Activated CD4-positive, alpha-beta T cell treated with anti-CD3 and anti-CD28 coated beads, Interleukin-2, amount 50 U/mL, for 16 hours (primary cell): ENCODE measurements around the gene ZNF136.

Source experiments
- DNase-seq: peaks from one replicate; pipeline ENCODE4 v3.0.0-alpha.2; 2020

ZNF136 gene

GRCh38 chr19:12162882-12163806 is at the start of gene ZNF136:
ZNF136 (plus strand) TSS chr19:12163096; CDS start chr19:12163204, 108 bp downstream.
- DNase-seq: peak; percentile 94

DNA sequence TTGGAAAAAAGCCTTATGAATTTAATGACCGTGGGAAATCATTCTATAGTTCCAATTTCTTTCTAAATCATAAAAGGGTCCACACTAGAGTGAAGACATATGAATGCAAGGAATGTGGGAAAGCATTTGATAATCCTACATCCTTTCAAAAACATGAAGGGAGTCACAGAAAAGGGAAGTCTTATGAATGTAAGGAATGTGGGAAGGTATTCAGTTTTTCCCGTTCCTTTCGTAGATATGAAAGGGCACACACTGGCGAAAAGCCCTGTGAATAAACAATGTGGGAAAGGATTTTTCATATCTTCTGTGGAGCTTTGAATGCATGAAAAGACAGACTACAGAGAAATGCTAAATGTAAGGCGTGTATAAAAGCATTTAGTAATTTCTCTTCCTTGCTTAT is 49.8 kb upstream of the ZNF136 start:
- DNase-seq: no peak

DNA sequence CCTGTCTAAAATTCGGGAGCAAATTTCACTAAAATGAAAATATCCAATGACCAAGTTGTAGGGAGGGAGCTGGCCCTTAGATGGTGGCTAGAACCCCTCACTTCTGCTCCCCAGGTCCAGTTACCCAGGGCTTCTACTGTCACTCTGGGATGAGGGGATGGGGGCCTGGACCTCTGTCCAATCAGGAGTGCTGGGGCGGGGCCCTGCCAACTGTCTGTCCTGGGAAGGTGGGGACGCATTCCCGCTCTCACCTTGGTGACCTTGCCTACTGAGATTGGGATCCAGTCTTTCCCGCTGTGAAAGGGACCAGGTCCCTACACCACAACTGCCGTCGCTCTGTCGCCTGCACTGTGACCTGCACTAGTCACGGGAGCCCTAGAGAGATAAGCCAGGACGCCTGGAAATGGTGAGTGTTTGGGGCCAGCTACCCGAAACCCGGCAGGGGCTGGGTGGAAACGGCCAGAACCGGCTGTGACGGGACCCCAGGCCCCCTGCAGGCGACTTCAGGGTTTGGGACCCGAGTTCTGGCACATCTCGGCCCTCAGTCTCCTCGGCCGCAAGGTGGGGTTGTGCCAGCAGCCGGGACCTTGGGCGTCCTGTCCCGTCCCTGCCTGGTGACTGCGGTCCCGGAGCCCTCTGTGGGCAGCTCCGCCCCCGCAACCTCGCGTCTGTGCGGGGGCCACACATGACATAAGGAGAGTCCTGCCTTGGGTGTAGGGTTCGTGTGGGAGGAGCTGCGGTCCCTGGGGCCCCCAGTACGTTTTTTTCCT is 45.5 kb upstream of the ZNF136 start:
- no peak for DNase-seq

DNA sequence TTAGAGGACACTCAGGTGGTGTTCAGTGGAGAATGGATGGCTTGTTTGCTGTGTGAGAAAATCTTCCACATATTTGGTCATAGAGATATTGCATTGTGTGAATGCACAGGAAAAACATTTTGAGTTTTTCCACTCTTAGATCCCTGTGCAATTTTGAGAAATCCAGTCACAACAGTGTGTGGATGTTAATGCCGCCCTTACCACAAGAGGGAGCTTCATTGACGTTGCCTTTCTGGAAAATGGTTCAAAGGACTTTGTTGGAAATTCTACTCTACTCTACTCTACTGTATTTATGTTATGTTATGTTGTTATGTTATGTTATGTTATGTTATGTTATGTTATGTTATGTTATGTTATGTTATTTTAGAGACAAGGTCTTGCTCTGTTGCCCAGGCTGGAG is 36.2 kb upstream of the ZNF136 start:
- no peak for DNase-seq

- no peak for DNase-seq
Measured at GRCh38 chr19:12133069-12133468, 29.8 kb upstream of the ZNF136 start.

DNA sequence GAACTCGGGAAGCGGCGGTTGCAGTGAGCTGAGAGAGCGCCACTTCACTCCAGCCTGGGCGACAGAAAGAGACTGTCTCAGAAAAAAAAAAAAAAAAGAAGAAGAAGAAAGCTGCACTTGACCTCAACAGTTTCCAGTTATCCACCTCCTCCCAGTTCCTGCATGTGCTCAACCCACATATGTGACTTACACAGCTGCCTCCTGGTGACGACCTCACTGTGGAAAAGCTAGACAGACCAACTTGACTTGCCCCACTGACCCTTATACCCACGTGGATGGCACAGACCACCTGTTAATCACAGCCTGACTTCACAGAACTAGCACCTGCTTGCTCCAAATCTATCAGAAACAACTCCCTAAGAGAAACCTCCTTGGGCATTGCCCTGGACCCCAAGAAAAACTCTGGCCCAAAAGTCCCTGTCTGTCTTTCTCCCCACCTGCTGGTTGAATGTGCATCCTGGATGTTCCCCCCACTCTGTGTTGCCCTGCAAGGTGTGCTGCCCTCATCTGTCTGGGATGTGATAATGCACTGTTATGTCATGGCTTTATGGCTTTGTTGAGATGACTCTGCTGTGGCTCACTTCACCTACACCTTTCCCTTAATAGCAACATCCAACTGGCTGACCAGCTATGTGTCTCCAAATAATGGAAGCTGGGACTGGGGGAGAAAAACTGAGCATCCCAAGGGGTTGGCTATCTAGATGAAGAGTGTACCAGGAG is 25.5 kb upstream of the ZNF136 start:
- DNase-seq: peak; percentile 11

- no peak for DNase-seq
Measured at GRCh38 chr19:12139269-12139668, 23.6 kb upstream of the ZNF136 start.

GRCh38 chr19:12139885-12140544 is 22.9 kb upstream of the ZNF136 start, which contains the start of gene ZNF20:
ZNF20 (minus strand) TSS chr19:12140350; CDS start chr19:12140182, 168 bp downstream.
- DNase-seq: peak; percentile 91

GRCh38 chr19:12140545-12141404 is 22.1 kb upstream of the ZNF136 start:
- DNase-seq: peak; percentile 81

- no peak for DNase-seq
Measured at GRCh38 chr19:12141405-12141736, 21.5 kb upstream of the ZNF136 start.

- DNase-seq: no peak
Measured at GRCh38 chr19:12145348-12145747, 17.5 kb upstream of the ZNF136 start.

DNA sequence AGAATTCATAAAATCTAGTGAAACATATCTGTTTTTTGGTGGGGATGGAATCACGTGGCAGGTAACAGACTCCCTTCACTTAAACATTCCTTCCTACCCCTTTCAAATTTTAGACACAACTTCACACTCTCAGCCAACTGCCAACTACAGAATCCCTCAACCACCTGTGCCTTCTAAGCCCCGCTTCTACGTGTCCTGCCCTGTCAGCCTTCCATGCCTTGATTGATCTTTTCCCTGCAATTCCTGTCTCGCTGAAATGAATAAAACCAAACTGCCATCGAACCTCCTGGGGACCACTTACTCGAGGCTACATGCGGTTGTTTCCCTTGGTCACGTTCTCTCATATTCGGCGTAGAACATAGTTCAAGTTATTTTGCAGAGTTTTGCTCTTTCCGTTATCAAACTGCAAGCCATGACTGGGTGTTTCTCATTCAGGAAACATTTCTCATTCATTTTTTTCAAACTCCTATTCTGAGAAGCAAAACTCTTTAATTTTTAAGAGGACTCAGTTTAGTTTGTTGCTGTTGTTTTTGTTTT is 7.5 kb upstream of the ZNF136 start:
- no peak for DNase-seq

GRCh38 chr19:12156223-12157058 is 6.5 kb upstream of the ZNF136 start, which contains the start of gene ZNF625:
ZNF625 (minus strand) TSS chr19:12156734; CDS start chr19:12156558, 176 bp downstream.
- peak; percentile 57 for DNase-seq

GRCh38 chr19:12159773-12160414 is 3.0 kb upstream of the ZNF136 start:
- DNase-seq: no peak

GRCh38 chr19:12162513-12162881 is 399 bp upstream of the ZNF136 start:
- no peak for DNase-seq

DNA sequence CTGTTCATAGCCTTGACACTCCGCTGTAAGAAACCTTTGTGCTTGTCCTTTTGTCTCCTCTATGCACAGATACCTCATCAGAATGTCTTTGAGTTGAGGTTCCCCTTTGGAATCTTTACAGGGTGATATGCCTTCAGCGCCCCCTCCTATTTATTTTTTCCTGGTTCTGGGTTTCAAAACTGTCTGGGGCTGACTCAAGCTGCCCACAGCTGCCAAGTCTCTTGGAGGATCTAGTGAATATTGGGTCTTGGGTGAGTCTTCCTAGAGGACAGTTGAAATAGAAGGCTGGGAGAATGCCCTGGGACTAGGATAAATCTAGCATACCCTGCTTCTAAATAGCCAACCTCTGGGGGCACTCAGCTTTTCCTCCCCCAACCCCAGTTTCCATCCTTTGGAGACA is 930 bp downstream of the ZNF136 start:
- no peak for DNase-seq

GRCh38 chr19:12166626-12167025 is 3.7 kb downstream of the ZNF136 start:
- DNase-seq: no peak

GRCh38 chr19:12180377-12180776 is 17.5 kb downstream of the ZNF136 start:
- DNase-seq: no peak

- DNase-seq: no peak
Measured at GRCh38 chr19:12187625-12188024, 24.7 kb downstream of the ZNF136 start.
